ENCODE data around the gene AP5B1.

- no peak for TF ChIP-seq CTCF (IDR thresholded peaks at IDR 0.05; ENCODE audit: insufficient read depth, low read length)
- no peak for TF ChIP-seq GABPA (IDR thresholded peaks at IDR 0.05; ENCODE audit: low read depth)
- peak; percentile 84 for TF ChIP-seq POLR2AphosphoS5 (IDR thresholded peaks at IDR 0.05; ENCODE audit: low read depth)
- TF ChIP-seq SPI1 (IDR thresholded peaks at IDR 0.05; ENCODE audit: borderline replicate concordance, low read depth) = peak; percentile 49; the same call in 1 of the 2 replicates
- no peak for TF ChIP-seq REST (IDR thresholded peaks at IDR 0.05; ENCODE audit: insufficient replicate concordance, low read depth)
Measured at GRCh38 chr11:65791719-65792213, 11.0 kb upstream of the AP5B1 start.
